SK-N-SH treated with all-trans-retinoic acid at 6 μM for 48 hours (cell line): ENCODE measurements around the gene FLG.

Source experiments
- ATAC-seq: fragments of 200-7000 bp; cut with Tn5 transposase; 3 replicates; pipeline ENCODE4 v1.9.1; 2020; ENCODE audit warnings: mild to moderate bottlenecking, moderate library complexity
- ARNTL ChIP-seq: fragments of 450-650 bp; formaldehyde crosslinking; IDR thresholded peaks from 2 replicates; pipeline ENCODE4 v1.5.0; 2020; ENCODE audit warnings: low read depth, mild to moderate bottlenecking, moderate library complexity, borderline replicate concordance
- BACH2 ChIP-seq: fragments of 250-450 bp; sonication (Bioruptor Pico); IDR thresholded peaks from 2 replicates; pipeline ENCODE4 v1.9.0; 2021; ENCODE audit warnings: mild to moderate bottlenecking, borderline replicate concordance
- CREB5 ChIP-seq: fragments of 250-450 bp; sonication (Bioruptor Pico); IDR thresholded peaks from 2 replicates; pipeline ENCODE4 v1.5.1; 2020; ENCODE audit warnings: low read depth, mild to moderate bottlenecking, moderate library complexity
- CSDC2 ChIP-seq: fragments of 250-450 bp; sonication (Bioruptor Pico); IDR thresholded peaks from 2 replicates; pipeline ENCODE4 v1.5.0; 2020; ENCODE audit warnings: mild to moderate bottlenecking, moderate library complexity
- CSRNP3 ChIP-seq: fragments of 250-450 bp; sonication (Bioruptor Pico); IDR thresholded peaks from 2 replicates; pipeline ENCODE4 v1.5.1; 2021; ENCODE audit warnings: mild to moderate bottlenecking, moderate library complexity
- ESRRG ChIP-seq: fragments of 250-450 bp; sonication (Bioruptor Pico); IDR thresholded peaks from 2 replicates; pipeline ENCODE4 v1.6.1; 2021; ENCODE audit warnings: mild to moderate bottlenecking
- GLIS3 ChIP-seq: fragments of 250-450 bp; sonication (Bioruptor Pico); IDR thresholded peaks from 2 replicates; pipeline ENCODE4 v1.5.0; 2020; ENCODE audit warnings: mild to moderate bottlenecking, moderate library complexity
- ISL1 ChIP-seq: fragments of 250-450 bp; sonication (Bioruptor Pico); IDR thresholded peaks from 2 replicates; pipeline ENCODE4 v2.1.2; 2022; ENCODE audit warnings: mild to moderate bottlenecking, moderate library complexity
- PATZ1 ChIP-seq: fragments of 250-450 bp; sonication (Bioruptor Pico); IDR thresholded peaks from 2 replicates; pipeline ENCODE4 v1.8.0; 2020; ENCODE audit warnings: mild to moderate bottlenecking, moderate library complexity, borderline replicate concordance
- POU6F1 ChIP-seq: fragments of 250-450 bp; sonication (Bioruptor Pico); IDR thresholded peaks from 2 replicates; pipeline ENCODE4 v1.8.0; 2021; ENCODE audit warnings: low read depth, mild to moderate bottlenecking, moderate library complexity, borderline replicate concordance
- SNAI2 ChIP-seq: fragments of 250-450 bp; sonication (Bioruptor Pico); IDR thresholded peaks from 2 replicates; pipeline ENCODE4 v1.5.0; 2020; ENCODE audit warnings: mild to moderate bottlenecking, moderate library complexity
- TCF4 ChIP-seq: fragments of 250-450 bp; sonication (Bioruptor Pico); IDR thresholded peaks from 2 replicates; pipeline ENCODE4 v1.8.0; 2021; ENCODE audit warnings: mild to moderate bottlenecking, moderate library complexity, borderline replicate concordance
- TSHZ2 ChIP-seq: fragments of 250-450 bp; sonication (Bioruptor Pico); IDR thresholded peaks from 2 replicates; pipeline ENCODE4 v1.5.0; 2020; ENCODE audit warnings: mild to moderate bottlenecking, moderate library complexity
- ZC3H10 ChIP-seq: fragments of 250-450 bp; sonication (Bioruptor Pico); IDR thresholded peaks from 2 replicates; pipeline ENCODE4 v1.5.1; 2021; ENCODE audit warnings: mild to moderate bottlenecking, moderate library complexity
- ZFP3 ChIP-seq: fragments of 250-450 bp; sonication (Bioruptor Pico); IDR thresholded peaks from 2 replicates; pipeline ENCODE4 v1.5.0; 2020; ENCODE audit warnings: mild to moderate bottlenecking, moderate library complexity
- ZFP30 ChIP-seq: fragments of 450-650 bp; formaldehyde crosslinking; IDR thresholded peaks from 2 replicates; pipeline ENCODE4 v1.5.0; 2022; ENCODE audit warnings: mild to moderate bottlenecking, moderate library complexity
- ZNF70 ChIP-seq: fragments of 450-650 bp; formaldehyde crosslinking; IDR thresholded peaks from 2 replicates; pipeline ENCODE4 v1.5.0; 2020; ENCODE audit warnings: mild to moderate bottlenecking, moderate library complexity
- ZNF8 ChIP-seq: fragments of 450-650 bp; formaldehyde crosslinking; IDR thresholded peaks from 2 replicates; pipeline ENCODE4 v1.5.0; 2020; ENCODE audit warnings: mild to moderate bottlenecking, moderate library complexity

The FLG gene

GRCh38 chr1:152343006-152343405 lies 18.0 kb upstream of the FLG start (continued):
- TF ChIP-seq TSHZ2 (CRISPR knock-in tag) = no peak
- TF ChIP-seq SNAI2 = no peak
- TF ChIP-seq PATZ1 (CRISPR knock-in tag) = no peak
- no peak for TF ChIP-seq ZNF8 (CRISPR knock-in tag)

GRCh38 chr1:152335399-152335798 lies 10.4 kb upstream of the FLG start:
- ATAC-seq = no peak
- TF ChIP-seq ZNF70 (CRISPR knock-in tag) = no peak
- no peak for TF ChIP-seq ESRRG (CRISPR knock-in tag)
- no peak for TF ChIP-seq GLIS3
- TF ChIP-seq TCF4 = no peak
- no peak for TF ChIP-seq ARNTL
- TF ChIP-seq ZFP3 = no peak
- no peak for TF ChIP-seq POU6F1 (CRISPR knock-in tag)
- no peak for TF ChIP-seq BACH2 (CRISPR knock-in tag)
- TF ChIP-seq CREB5 (CRISPR knock-in tag) = no peak
- TF ChIP-seq ZNF8 (CRISPR knock-in tag) = no peak
- no peak for TF ChIP-seq SNAI2
- no peak for TF ChIP-seq ISL1 (CRISPR knock-in tag)
- no peak for TF ChIP-seq ZFP30 (CRISPR knock-in tag)
- TF ChIP-seq CSRNP3 (CRISPR knock-in tag) = no peak
- TF ChIP-seq CSDC2 (CRISPR knock-in tag) = no peak
- no peak for TF ChIP-seq PATZ1 (CRISPR knock-in tag)
- TF ChIP-seq TSHZ2 (CRISPR knock-in tag) = no peak
- no peak for TF ChIP-seq ZC3H10 (CRISPR knock-in tag)
